Measurements from ENCODE around the gene SULT6B1. TPM values are rescaled to one million over a fixed set of nuclear protein-coding genes. Genes with fewer than 3 reads are reported as not detected.

SULT6B1 gene
- total RNA-seq, 2 experiments from 2014 or later: not detected

DNA sequence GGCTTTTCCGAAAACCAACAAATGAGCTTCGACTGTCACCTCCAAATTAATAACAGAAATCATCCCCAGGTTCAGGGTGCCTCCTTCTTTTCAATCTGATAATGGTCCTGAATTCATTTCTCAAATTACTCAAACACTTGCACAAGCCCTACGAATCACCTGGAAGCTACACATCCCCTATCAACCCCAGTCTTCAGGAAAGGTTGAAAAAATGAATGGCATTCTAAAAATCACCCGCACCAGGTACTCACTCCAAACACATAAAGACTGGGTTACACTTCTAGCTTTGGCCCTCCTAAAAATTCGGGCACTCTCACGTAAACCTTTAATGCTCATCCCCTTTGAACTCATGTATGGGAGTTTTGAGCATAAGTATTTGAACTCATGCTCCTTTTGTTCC lies 55.6 kb downstream of the SULT6B1 start:
- no peaks in the 10 kb centered on the region for H3K9me3 Mint-ChIP-seq
- H3K27ac Mint-ChIP-seq: no peak overlapping the region
- H3K4me1 Mint-ChIP-seq (ENCODE audit: low read depth): no peaks in the 10 kb centered on the region

DNA sequence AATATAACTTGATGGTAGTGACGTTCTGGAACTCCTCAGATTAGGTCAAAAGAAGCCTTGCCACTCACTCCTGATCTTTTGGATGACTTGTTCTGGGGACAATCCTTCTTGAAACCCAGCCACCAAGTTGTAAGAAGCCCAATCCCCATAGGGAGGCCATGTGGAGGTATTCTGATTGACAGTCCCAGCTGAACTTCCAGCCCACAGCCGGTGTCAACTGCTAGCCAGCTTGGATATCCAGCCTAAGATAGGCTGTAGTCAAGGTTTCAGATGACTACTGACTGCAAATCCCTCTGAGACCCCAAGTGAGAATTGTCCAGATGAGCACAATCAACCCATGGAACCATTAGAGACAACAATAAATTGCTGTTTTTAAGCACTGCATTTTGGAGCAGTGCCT lies 63.1 kb downstream of the SULT6B1 start:
- Mint-ChIP-seq H3K27ac (no peak overlapping the region), H3K4me3 (no peak overlapping the region), H3K9me3 (no peaks in the 10 kb centered on the region), H3K36me3 (peaks cover 38% of the 10 kb centered on the region), H3K4me1 (ENCODE audit: low read depth) (no peaks in the 10 kb centered on the region), H3K27me3 (no peaks in the 10 kb centered on the region)
- intact Hi-C loops (cut with micrococcal nuclease): no loop called here
- CTCF ChIA-PET: no interaction called here
- POLR2A ChIA-PET: interaction anchor here (0.6 kb wide), 1 partner anchor 10 kb away, joined by 3 read pairs; no protein-coding TSS in a partner anchor
- no peak for DNase-seq

More for the DNA sequence above, 55.6 kb downstream of the SULT6B1 start:
- Mint-ChIP-seq H3K27me3 (no peaks in the 10 kb centered on the region), H3K4me3 (no peak overlapping the region), H3K36me3 (peaks cover 48% of the 10 kb centered on the region)
- ChIA-PET POLR2A (no interaction called here), CTCF (no interaction called here)
- DNase-seq: no peak
- intact Hi-C loops (cut with micrococcal nuclease): no loop called here

- no peaks in the 10 kb centered on the region for H3K27me3 Mint-ChIP-seq
- intact Hi-C loops (cut with micrococcal nuclease): no loop called here
Measured at GRCh38 chr2:37119157-37119556, 69.3 kb downstream of the SULT6B1 start.

More at GRCh38 chr2:37119157-37119556, 69.3 kb downstream of the SULT6B1 start:
- ChIA-PET POLR2A (no interaction called here), CTCF (no interaction called here)
- Mint-ChIP-seq H3K27ac (no peak overlapping the region), H3K36me3 (peaks cover 26% of the 10 kb centered on the region), H3K4me1 (ENCODE audit: low read depth) (no peaks in the 10 kb centered on the region), H3K9me3 (no peaks in the 10 kb centered on the region), H3K4me3 (no peak overlapping the region)
- DNase-seq: no peak

Other genes starting within 250 kb of the SULT6B1 start
- gene STRN, start 222.1 kb downstream of the SULT6B1 start, total RNA-seq: 10 to 100 TPM; 22.3 to 25.0 TPM
- 10 to 100 TPM; 18.1 to 20.3 TPM for gene HEATR5B, start 104.3 kb downstream of the SULT6B1 start, total RNA-seq
- 10 to 100 TPM; 12.6 to 13.0 TPM for gene GPATCH11, start 104.2 kb downstream of the SULT6B1 start, total RNA-seq
- gene EIF2AK2, start 31.7 kb downstream of the SULT6B1 start, total RNA-seq: 10 to 100 TPM; 48.1 to 52.6 TPM
- gene CEBPZOS, start 7.8 kb upstream of the SULT6B1 start, total RNA-seq: 10 to 100 TPM; 29.3 to 33.2 TPM
- 10 to 100 TPM; 62.3 to 74.6 TPM for gene CEBPZ, start 42.9 kb upstream of the SULT6B1 start, total RNA-seq
- 10 to 100 TPM; 22.8 to 23.0 TPM for gene NDUFAF7, start 43.0 kb upstream of the SULT6B1 start, total RNA-seq
- 10 to 100 TPM; 22.5 to 24.7 TPM for gene PRKD3, start 136.2 kb upstream of the SULT6B1 start, total RNA-seq
- under 1 TPM; 0.43 to 0.68 TPM for gene QPCT, start 156.0 kb upstream of the SULT6B1 start, total RNA-seq

Measured in activated CD4-positive, alpha-beta memory T cell treated with anti-CD3 and anti-CD28 coated beads for 36 hours (primary cell).